ENCODE results near the gene RBM3.
A peak's percentile ranks its signal among the peaks of the same experiment; 100 is the strongest.

Gene RBM3

DNA sequence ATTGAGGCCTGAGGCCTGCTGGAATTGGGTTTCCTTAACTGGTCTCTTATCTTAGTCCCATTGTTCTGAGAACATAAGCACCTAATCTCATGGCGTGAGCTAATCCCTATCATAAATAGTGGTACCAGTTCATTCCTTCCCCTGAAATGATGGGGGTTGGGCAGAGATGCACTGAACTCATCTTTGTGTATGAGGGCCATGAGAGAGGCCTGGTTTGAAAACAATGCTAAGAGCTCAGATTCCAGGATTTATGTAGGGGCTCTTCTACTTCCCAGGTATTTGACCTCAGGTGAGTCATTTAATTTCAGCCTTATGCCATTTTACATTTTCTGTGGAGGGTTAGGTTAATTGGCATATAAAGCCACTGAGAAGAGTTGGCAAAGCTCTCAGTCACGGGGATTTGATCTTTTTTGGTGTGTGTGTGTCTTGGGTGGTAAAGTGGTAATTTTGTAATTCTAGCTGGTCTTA is 4.4 kb downstream of the RBM3 start:
- no peak for DNase-seq

DNA sequence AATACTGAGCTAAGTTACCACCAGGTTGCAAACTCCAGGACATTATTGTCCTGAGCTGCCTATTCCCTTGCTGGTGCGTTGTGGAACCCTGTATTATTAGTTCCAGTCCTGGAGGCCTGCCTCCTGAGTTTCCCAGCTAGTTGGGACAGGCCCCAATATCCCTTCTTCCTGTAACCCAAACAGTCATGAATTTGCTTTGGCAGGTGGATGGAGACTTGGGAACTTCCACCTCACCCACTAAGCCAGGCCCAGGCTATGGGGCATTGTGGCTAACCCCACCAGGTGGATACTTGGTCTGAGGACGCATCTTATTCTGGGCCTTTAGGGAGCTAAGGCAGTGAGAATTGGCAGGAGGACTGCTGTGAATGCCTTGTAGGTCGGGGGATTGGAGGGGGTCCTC is 5.0 kb downstream of the RBM3 start:
- DNase-seq: no peak

DNA sequence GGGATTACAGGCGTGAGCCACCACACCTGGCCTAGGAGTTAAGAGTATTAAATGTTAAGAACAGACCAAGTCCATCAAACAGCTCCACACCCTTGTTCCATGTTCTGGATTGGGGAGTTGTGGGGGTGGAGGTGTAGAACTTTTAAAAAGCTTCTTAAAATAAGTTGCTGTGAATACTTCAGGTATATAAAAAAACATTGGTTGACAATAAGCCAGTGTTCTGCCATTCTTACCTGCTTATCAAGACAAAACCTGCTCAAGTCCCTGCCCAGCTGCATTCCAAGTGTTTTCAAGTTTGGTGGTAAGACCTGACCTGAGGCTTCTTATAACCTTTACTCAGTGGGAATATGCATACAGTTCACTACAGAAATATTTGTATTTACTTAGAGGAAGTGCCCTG is 6.4 kb downstream of the RBM3 start:
- no peak for DNase-seq

DNA sequence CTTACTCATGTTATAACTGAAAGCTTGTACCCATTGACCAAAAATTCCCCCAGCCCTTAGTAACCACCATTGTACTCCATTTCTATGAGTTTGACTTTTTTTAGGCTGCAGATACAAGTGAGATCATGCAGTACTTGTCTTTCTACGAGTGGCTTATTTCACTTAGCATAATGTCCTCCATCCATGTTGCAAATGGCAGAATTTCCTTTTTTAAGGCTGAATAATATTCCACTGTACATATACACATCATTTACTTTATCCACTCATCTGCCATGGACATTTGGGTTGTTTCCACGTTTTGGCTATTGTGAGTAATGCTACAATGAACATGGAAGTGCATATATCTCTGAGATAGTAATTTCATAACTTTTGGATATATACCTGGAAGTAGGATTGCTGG is 10.4 kb downstream of the RBM3 start:
- no peak for DNase-seq

GRCh38 chrX:48589482-48590162 is 15.3 kb downstream of the RBM3 start:
- DNase-seq: no peak

- no peak for DNase-seq
Measured at GRCh38 chrX:48590203-48591103, 16.2 kb downstream of the RBM3 start.

DNA sequence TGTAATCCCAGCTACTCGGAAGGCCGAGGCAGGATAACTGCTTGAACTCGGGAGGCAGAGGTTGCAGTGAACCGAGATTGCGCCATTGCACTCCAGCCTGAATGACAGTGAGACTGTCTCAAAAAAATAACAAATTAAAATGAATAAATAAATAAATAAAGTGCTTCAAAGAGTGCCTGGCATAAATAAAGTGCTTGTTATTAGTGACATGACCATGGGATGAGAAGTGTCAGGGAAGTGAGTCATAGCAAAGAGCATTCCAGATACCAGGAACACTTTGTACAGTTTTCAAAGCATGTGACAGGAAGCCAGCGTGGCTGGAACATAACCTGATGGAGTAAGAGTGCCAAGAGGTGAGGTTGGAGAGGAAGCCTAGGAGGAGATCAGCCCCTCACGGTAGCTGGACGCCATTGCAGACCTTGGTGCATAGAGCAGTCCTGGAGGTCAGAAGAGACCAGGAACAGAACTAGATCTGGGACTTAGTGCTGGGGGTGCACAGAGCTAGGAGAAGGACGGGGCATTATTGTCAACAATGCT is 17.0 kb downstream of the RBM3 start:
- DNase-seq: no peak

GRCh38 chrX:48592971-48593370 is 18.7 kb downstream of the RBM3 start:
- DNase-seq: no peak

DNA sequence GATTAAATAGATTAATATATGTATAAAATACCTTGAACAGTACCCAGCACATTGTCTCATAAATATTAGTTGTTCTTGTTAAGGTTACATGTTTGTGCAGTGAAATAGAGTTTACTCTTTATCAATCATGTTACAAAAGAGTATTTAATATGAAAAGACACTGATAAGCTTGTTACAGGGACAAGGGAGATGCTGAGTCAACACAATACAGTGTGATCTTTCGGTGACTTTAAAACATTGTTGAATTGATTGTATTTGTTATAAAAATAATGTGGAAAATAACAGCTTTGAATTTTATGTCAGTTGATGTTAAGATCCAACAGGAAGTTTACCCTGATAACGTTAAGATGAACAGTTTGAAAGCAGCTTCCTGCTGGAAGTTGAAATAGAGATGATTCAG is 21.6 kb downstream of the RBM3 start:
- no peak for DNase-seq

DNA sequence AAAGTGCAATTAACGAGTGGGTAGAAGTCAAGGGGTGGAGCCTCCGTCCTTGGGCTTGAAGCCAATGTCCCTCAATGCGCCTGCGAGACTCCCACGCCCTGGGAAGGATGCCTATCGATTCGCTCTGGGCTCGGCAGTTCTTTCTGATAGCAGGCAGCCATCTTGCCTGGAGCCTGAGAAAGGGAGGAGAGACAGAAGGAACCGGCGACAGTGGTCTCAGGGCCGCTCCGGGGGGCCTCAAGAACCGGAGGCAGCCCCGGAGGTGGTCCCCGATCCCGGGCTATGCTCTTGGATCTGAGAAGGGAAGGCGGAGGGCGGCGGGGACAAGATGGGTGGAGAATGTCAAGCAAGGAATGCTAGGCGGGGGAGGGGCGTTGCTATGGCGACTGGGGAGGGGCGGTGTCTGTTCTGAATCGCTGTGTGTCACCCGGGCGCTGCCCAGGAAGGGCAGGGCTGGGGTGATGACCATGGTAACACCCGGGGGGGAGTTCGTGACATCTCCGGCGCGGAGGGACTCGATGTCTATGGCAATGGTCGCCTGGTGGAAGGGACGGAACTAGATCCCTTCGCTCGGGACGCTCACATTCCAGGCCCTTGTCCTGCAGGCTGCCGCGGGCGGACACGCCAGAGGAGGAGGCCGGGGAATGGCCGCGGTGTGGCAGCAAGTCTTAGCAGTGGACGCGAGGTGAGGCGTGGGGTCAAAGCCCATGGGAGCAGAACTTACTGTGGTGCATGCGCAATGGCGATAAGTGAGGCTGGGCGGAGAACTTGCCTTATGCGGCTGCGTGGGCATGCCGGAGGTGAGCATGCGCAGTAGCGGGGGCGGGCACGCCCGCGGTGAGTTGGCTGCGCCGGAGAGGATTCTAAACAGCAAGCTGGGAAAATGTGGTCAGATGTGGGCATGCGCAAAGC is 23.3 kb downstream of the RBM3 start, which contains the start of gene WDR13:
Gene WDR13 (plus strand): TSS at position 140 of the 912 bp plus-strand sequence. CDS start 505 bp downstream, at position 645.
- DNase-seq: peak; percentile 83

GRCh38 chrX:48598614-48599013 is 24.3 kb downstream of the RBM3 start:
- no peak for DNase-seq

DNA sequence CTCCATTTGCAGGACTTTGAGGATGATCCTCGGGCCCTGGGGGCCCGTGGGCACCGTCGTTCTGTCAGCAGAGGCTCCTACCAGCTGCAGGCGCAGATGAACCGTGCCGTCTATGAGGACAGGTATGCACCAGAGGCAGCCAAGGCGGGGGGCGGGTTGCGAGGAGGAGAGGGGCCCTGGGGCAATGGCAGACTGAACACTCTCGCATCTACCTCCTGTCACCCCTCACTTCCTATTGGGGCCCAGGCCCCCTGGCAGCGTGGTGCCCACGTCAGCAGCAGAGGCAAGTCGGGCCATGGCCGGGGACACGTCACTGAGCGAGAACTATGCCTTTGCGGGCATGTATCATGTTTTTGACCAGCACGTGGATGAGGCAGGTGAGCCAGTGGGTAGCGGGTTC is 25.1 kb downstream of the RBM3 start:
- DNase-seq: no peak

- DNase-seq: no peak
Measured at GRCh38 chrX:48600226-48600625, 25.9 kb downstream of the RBM3 start.

DNA sequence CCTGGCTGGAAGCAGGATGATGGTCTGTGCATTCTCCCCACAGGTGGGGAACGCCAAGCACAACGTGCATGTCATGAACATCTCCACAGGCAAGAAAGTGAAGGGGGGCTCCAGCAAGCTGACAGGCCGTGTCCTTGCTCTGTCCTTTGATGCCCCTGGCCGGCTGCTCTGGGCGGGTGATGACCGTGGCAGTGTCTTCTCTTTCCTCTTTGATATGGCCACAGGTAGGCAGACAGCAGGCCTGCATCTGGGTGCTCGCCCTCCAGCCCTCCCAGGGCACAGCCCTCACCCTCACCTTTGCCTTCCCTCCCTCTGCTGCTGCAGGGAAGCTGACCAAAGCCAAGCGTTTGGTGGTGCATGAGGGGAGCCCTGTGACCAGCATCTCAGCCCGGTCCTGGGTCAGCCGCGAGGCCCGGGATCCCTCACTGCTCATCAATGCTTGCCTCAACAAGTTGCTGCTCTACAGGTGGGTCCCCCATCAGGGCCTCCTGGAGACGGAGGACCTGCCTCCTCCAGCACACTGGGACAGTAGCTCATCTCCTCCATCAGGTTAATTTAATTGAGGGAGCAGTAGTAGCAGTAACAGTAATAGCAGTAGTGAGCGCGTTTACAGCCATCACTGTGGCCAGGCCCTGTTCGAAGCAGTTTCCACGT is 27.6 kb downstream of the RBM3 start:
- no peak for DNase-seq

DNA sequence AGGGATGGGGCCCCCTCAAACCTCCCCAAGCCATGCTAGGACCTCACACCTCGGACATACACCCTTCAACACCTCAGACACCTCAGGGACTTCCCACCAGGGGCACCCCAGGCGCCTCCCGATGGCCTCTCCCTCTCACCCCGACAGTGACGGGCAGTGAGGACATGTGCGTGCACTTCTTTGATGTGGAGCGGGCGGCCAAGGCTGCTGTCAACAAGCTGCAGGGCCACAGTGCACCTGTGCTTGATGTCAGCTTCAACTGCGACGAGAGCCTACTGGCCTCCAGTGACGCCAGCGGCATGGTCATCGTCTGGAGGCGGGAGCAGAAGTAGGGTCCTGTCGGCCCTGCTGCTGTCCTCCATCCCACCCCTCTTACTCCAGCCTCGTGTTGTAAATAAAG is 30.4 kb downstream of the RBM3 start:
- no peak for DNase-seq

DNA sequence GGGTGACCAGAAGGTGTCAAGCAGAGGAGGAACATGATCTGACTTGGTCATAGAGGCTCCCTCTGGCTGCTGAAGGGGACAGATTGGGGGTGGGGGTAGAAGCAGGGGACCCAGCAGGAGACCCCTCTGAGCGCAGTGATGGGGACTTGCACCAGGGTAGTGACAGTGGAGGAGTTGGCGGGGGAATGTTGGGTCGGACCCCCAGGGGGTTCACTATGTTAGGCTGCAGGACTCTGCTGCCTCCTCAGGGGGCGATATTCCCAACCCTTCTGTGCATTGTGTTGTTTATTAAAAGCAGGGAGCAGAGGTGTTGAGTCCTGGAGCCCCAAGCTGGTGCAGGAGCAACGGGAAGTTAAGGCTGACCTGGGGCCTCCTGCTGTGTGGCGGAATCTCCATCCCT is 31.8 kb downstream of the RBM3 start:
- no peak for DNase-seq

DNA sequence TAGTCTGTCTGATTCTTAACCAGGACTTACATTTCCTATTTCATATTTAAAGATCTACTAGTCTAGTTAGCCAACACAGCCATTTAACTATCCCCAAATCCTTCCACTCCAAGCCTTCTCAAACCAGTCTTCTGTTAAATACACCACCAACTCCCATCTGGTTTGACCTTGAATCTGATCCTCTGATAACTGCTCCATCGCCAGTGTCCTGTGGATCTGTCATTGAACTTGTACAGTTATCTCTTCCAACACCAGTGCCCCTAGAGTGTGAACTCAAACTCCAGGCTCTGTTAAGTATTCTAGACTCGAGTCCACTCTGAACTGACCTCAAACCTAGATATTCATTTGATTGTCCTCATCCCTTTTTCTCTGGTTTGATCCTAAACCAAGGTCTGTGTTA is 37.4 kb downstream of the RBM3 start:
- no peak for DNase-seq

DNA sequence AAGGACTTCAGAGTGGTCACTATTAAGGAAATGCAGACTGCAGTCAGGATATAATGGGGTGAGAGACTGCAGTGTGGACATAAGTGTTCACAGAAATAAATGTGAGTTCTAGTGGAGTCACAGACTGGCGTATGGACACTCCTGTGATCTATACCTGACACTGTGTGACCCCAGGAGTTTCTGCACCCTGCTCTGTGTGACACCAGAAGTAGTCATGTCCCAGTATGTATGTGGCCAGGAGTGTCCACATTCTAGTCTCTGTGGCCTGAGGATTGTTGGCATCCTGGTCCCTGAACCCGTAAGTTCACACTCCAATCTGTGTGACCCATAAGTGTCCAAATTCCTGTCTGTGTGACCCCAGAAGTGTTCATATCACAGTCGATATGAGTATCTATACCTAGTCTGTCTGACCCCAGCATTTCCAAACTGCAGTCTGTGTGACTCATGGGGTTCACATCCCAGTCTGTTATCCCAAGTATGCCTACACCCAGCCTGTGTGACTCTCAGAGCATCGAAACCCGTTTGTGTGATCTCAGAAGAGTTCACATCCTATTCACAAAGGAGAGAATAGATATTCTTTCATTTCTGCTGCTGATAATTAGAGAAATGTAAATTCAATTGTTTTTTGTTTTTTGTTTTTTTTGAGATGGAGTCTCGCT is 39.3 kb downstream of the RBM3 start:
- DNase-seq: no peak

DNA sequence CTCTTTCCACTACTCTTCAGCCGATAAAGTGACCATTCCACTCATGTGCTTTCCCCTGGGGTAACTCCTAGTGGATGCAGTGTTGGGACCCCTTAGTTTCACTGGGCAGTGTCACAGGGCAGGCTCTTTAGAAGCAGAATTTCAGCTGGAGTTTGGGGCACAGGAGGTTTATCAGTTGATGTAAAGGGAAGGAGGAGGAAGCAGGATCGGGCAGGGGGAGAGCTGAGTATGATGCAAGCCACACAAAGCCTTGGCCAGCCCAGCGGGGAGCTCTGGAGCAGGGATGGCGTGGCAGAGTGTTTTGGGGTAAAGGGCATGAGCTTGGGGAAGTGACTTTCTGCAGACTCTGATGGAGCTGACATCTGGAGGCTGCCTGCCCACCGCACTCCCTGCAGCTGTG is 42.3 kb downstream of the RBM3 start:
- DNase-seq: no peak

DNA sequence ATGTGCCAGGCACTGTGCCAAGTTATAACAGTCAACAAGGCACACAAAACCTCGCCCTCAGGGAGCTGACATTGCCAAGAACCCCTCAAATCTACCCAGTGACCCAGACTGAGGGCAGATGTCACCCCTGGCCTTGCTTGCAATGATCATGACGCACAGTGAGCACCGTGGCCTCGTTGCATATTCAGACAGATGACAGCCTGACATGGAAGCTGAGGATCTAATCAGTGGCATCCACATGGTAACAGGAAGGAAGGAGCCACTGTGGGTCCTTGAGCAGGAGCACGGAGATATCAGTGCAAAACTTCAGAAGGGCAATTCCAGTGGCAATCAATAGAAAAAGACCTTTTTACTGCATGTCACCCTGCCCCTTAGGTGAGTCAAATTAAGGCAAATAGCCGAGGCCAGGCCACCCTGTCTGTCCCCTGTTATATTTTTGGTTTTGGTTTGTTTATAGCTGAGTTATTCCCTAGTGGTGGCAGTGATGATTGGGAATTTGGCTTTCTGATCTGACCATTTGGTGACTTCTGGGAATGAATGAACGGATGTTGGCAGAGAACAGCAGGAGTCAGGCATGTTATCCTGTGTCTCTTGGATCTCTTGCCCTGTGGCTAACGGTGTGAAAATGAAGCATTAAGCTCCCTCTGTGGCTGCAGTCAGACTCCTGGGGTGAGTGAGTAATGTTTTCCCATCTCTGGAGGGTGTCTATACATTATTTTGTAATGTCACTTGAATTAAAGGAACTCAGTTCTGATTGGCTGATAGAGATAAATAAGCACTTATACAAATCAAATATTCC is 43.5 kb downstream of the RBM3 start:
- no peak for DNase-seq

Data from 8988T (cell line).